UCSD-AML1 (cell line): ENCODE data around the gene SLC2A6.
"Not testable (repeated sequence)": the region's sequence is repeated elsewhere in the genome, so short reads cannot be mapped to it uniquely, and the experiment has no call there.

ENCODE experiments used
- DNase-seq: peaks from one replicate; lab custom pipeline; 2025; ENCODE audit not compliant: unreplicated experiment; lab: John Stamatoyannopoulos, UW

The SLC2A6 gene

GRCh38 chr9:133463864-133464615 lies 14.9 kb downstream of the SLC2A6 start:
- no peak for DNase-seq

- DNase-seq: no peak
Observed at GRCh38 chr9:133463234-133463863, 15.6 kb downstream of the SLC2A6 start.

- no peak for DNase-seq
Observed at GRCh38 chr9:133461975-133462374, 16.9 kb downstream of the SLC2A6 start.

GRCh38 chr9:133460405-133461175 lies 18.3 kb downstream of the SLC2A6 start:
- no peak for DNase-seq

GRCh38 chr9:133459476-133460404 lies 19.2 kb downstream of the SLC2A6 start, which contains the start of gene CACFD1:
TSS of gene CACFD1 (plus strand) at chr9:133459978. CDS start at chr9:133460067, 89 bp downstream.
- DNase-seq: peak; percentile 96

GRCh38 chr9:133458643-133459312 lies 20.1 kb downstream of the SLC2A6 start:
- peak; percentile 35 for DNase-seq

- DNase-seq: no peak
Observed at GRCh38 chr9:133457748-133458147, 21.2 kb downstream of the SLC2A6 start.

- DNase-seq: no peak
Observed at GRCh38 chr9:133457233-133457632, 21.7 kb downstream of the SLC2A6 start.

GRCh38 chr9:133456409-133456808 lies 22.5 kb downstream of the SLC2A6 start:
- DNase-seq: no peak

GRCh38 chr9:133455936-133456335 lies 23.0 kb downstream of the SLC2A6 start:
- DNase-seq: no peak

- DNase-seq: no peak
Observed at GRCh38 chr9:133454943-133455673, 23.8 kb downstream of the SLC2A6 start.

- no peak for DNase-seq
Observed at GRCh38 chr9:133454325-133454724, 24.6 kb downstream of the SLC2A6 start.

- no peak for DNase-seq
Observed at GRCh38 chr9:133453651-133454050, 25.2 kb downstream of the SLC2A6 start.

- no peak for DNase-seq
Observed at GRCh38 chr9:133452562-133452961, 26.3 kb downstream of the SLC2A6 start.

GRCh38 chr9:133451865-133452264 lies 27.0 kb downstream of the SLC2A6 start:
- not testable (repeated sequence) for DNase-seq

GRCh38 chr9:133449760-133450159 lies 29.1 kb downstream of the SLC2A6 start:
- DNase-seq: no peak

GRCh38 chr9:133448487-133448972 lies 30.4 kb downstream of the SLC2A6 start:
- DNase-seq: no peak

- no peak for DNase-seq
Observed at GRCh38 chr9:133445293-133445969, 33.5 kb downstream of the SLC2A6 start.

- DNase-seq: no peak
Observed at GRCh38 chr9:133443982-133444381, 34.9 kb downstream of the SLC2A6 start.
